ENCODE results near the gene CD209.
"Not testable (repeated sequence)": the region's sequence is repeated elsewhere in the genome, so short reads cannot be mapped to it uniquely, and the experiment has no call there.

The CD209 gene

GRCh38 chr19:7746903-7747884, at the start of gene CD209:
Gene CD209, minus strand, starts transcription at chr19:7747534. Its CDS starts 23 bp downstream, at chr19:7747511.
- no peak for DNase-seq (ENCODE audit: low read depth)

GRCh38 chr19:7795555-7796161, 48.3 kb upstream of the CD209 start:
- DNase-seq (ENCODE audit: low read depth), result no peak

GRCh38 chr19:7793493-7793892, 46.2 kb upstream of the CD209 start:
- DNase-seq (ENCODE audit: low read depth), result no peak

GRCh38 chr19:7792701-7793100, 45.4 kb upstream of the CD209 start:
- DNase-seq (ENCODE audit: low read depth), result not testable (repeated sequence)

- DNase-seq (ENCODE audit: low read depth), result no peak
These were observed 44.9 kb upstream of the CD209 start for GRCh38 chr19:7792281-7792680.

GRCh38 chr19:7790416-7790815, 43.1 kb upstream of the CD209 start:
- no peak for DNase-seq (ENCODE audit: low read depth)

- DNase-seq (ENCODE audit: low read depth), result no peak
These were observed 42.1 kb upstream of the CD209 start for GRCh38 chr19:7789447-7789846.

GRCh38 chr19:7788933-7789323, 41.6 kb upstream of the CD209 start:
- no peak for DNase-seq (ENCODE audit: low read depth)

- no peak for DNase-seq (ENCODE audit: low read depth)
These were observed 41.0 kb upstream of the CD209 start for GRCh38 chr19:7788178-7788932.

GRCh38 chr19:7787602-7788177, 40.4 kb upstream of the CD209 start:
- no peak for DNase-seq (ENCODE audit: low read depth)

GRCh38 chr19:7787141-7787540, 39.8 kb upstream of the CD209 start:
- no peak for DNase-seq (ENCODE audit: low read depth)

GRCh38 chr19:7784856-7785255, 37.5 kb upstream of the CD209 start:
- no peak for DNase-seq (ENCODE audit: low read depth)

- DNase-seq (ENCODE audit: low read depth), result no peak
These were observed 36.7 kb upstream of the CD209 start for GRCh38 chr19:7783991-7784423.

GRCh38 chr19:7781157-7781556, 33.8 kb upstream of the CD209 start:
- DNase-seq (ENCODE audit: low read depth), result no peak

GRCh38 chr19:7779631-7780486, 32.5 kb upstream of the CD209 start:
- no peak for DNase-seq (ENCODE audit: low read depth)

- DNase-seq (ENCODE audit: low read depth), result no peak
These were observed 30.7 kb upstream of the CD209 start for GRCh38 chr19:7778081-7778480.

- no peak for DNase-seq (ENCODE audit: low read depth)
These were observed 28.4 kb upstream of the CD209 start for GRCh38 chr19:7775761-7776160.

- DNase-seq (ENCODE audit: low read depth), result no peak
These were observed 26.5 kb upstream of the CD209 start for GRCh38 chr19:7773841-7774240.

- DNase-seq (ENCODE audit: low read depth), result no peak
These were observed 25.5 kb upstream of the CD209 start for GRCh38 chr19:7772752-7773291.

GRCh38 chr19:7771072-7771471, 23.7 kb upstream of the CD209 start:
- no peak for DNase-seq (ENCODE audit: low read depth)

GRCh38 chr19:7769171-7769570, 21.8 kb upstream of the CD209 start:
- no peak for DNase-seq (ENCODE audit: low read depth)

All from GM04503 (cell line).